Memory B cell (primary cell): ENCODE results near the gene FXYD3.

Source experiments
- ATAC-seq: fragments of 150-1000 bp; cut with Tn5 transposase; 2 replicates; pipeline ENCODE4 v1.10.0; 2021; ENCODE audit warnings: low read depth, mild to moderate bottlenecking, moderate library complexity
- DNase-seq, 2 donors: peaks; one replicate each; pipeline ENCODE4 v3.0.0; 2022; ENCODE audit warnings: low spot score in 2 of 2
- H3K27ac Mint-ChIP-seq: one replicate; pipeline ENCODE4 v1.8.0; 2022; ENCODE audit warnings: mild to moderate bottlenecking, moderate library complexity, mixed read lengths
- H3K27me3 Mint-ChIP-seq: one replicate; pipeline ENCODE4 v1.8.0; 2022; ENCODE audit warnings: mixed read lengths
- H3K36me3 Mint-ChIP-seq: one replicate; pipeline ENCODE4 v1.8.0; 2022; ENCODE audit warnings: mild to moderate bottlenecking, mixed read lengths
- H3K4me1 Mint-ChIP-seq: one replicate; pipeline ENCODE4 v1.8.0; 2022; ENCODE audit warnings: mixed read lengths
- H3K4me3 Mint-ChIP-seq: one replicate; pipeline ENCODE4 v1.8.0; 2022; ENCODE audit warnings: mild to moderate bottlenecking, moderate library complexity, mixed read lengths
- H3K9me3 Mint-ChIP-seq: one replicate; pipeline ENCODE4 v1.8.0; 2022; ENCODE audit warnings: mixed read lengths

The FXYD3 gene

GRCh38 chr19:35077411-35078223 lies 38.0 kb upstream of the FXYD3 start:
- peaks cover 14% of the 10 kb centered on the region for H3K27me3 Mint-ChIP-seq
- H3K4me3 Mint-ChIP-seq, result no peak overlapping the region
- H3K4me1 Mint-ChIP-seq, result peaks cover 27% of the 10 kb centered on the region
- DNase-seq (no peak), ATAC-seq (no peak)
- no peaks in the 10 kb centered on the region for H3K9me3 Mint-ChIP-seq
- no peak overlapping the region for H3K27ac Mint-ChIP-seq
- H3K36me3 Mint-ChIP-seq, result peaks cover 4% of the 10 kb centered on the region

- H3K27me3 Mint-ChIP-seq, result peaks cover 14% of the 10 kb centered on the region
- peaks cover 4% of the 10 kb centered on the region for H3K36me3 Mint-ChIP-seq
- ATAC-seq, result no peak
- H3K4me1 Mint-ChIP-seq, result peaks cover 43% of the 10 kb centered on the region
- DNase-seq, result no peak
- H3K27ac Mint-ChIP-seq, result no peak overlapping the region
- no peak overlapping the region for H3K4me3 Mint-ChIP-seq
- H3K9me3 Mint-ChIP-seq, result no peaks in the 10 kb centered on the region
These were observed 35.8 kb upstream of the FXYD3 start for GRCh38 chr19:35079826-35080225.

DNA sequence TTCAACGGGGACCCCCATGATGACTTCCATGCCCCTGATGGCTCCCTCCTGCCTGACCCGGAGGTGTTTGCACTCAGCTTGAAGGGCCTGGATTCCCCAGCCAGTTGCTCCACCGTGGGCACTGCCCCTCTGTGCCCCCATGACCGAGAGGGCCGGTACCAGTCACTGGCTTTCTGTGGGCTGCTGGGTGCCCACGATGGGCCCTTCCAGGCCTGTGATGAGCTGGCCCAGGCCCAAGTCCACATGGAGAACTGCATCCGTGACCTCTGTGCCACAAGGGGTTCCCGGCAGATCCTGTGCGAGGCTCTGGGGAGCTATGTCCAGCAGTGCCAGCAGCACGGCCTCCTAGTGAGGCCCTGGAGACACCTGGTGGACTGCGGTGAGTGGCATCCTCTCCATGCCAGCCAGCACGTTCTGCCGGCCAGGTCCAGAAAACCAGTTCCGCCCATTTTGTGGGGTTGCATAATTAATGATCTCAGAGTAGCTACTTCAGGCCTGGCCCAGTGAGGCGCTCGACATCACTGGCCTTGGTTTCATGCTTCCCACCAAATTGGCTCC lies 34.9 kb upstream of the FXYD3 start:
- Mint-ChIP-seq H3K27me3 (peaks cover 12% of the 10 kb centered on the region), H3K36me3 (peaks cover 4% of the 10 kb centered on the region), H3K4me3 (no peak overlapping the region), H3K9me3 (no peaks in the 10 kb centered on the region), H3K4me1 (peaks cover 44% of the 10 kb centered on the region), H3K27ac (no peak overlapping the region)
- DNase-seq (no peak), ATAC-seq (no peak)

- Mint-ChIP-seq H3K27me3 (peaks cover 12% of the 10 kb centered on the region), H3K27ac (no peak overlapping the region), H3K9me3 (no peaks in the 10 kb centered on the region), H3K4me1 (peaks cover 49% of the 10 kb centered on the region), H3K36me3 (peaks cover 4% of the 10 kb centered on the region), H3K4me3 (no peak overlapping the region)
- DNase-seq (no peak), ATAC-seq (no peak)
These were observed 34.4 kb upstream of the FXYD3 start for GRCh38 chr19:35081201-35081600.

GRCh38 chr19:35083691-35084508 lies 31.7 kb upstream of the FXYD3 start:
- Mint-ChIP-seq H3K27me3 (peaks cover 5% of the 10 kb centered on the region), H3K27ac (peak overlapping the region; percentile 80), H3K9me3 (no peaks in the 10 kb centered on the region), H3K4me1 (peaks cover 48% of the 10 kb centered on the region), H3K4me3 (peak overlapping the region; percentile 27), H3K36me3 (peaks cover 2% of the 10 kb centered on the region)
- DNase-seq (no peak), ATAC-seq (peak; percentile 57)

DNA sequence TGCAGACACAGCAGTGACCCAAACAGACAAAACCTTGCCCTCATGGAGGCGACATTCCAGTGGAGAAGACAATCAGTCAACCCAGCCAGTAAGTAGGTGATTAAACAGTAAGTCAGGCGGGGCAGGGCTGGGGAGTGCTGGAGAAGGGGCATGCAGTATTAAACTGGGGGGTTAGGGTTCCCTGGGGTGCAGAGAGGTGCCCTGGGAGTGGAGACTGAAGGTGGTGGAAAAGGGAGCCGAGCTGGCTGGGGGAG lies 31.2 kb upstream of the FXYD3 start:
- peaks cover 2% of the 10 kb centered on the region for H3K36me3 Mint-ChIP-seq
- H3K9me3 Mint-ChIP-seq, result no peaks in the 10 kb centered on the region
- peaks cover 43% of the 10 kb centered on the region for H3K4me1 Mint-ChIP-seq
- H3K4me3 Mint-ChIP-seq, result peak overlapping the region; percentile 27
- ATAC-seq (no peak), DNase-seq (no peak)
- no peaks in the 10 kb centered on the region for H3K27me3 Mint-ChIP-seq
- peak overlapping the region; percentile 80 for H3K27ac Mint-ChIP-seq

DNA sequence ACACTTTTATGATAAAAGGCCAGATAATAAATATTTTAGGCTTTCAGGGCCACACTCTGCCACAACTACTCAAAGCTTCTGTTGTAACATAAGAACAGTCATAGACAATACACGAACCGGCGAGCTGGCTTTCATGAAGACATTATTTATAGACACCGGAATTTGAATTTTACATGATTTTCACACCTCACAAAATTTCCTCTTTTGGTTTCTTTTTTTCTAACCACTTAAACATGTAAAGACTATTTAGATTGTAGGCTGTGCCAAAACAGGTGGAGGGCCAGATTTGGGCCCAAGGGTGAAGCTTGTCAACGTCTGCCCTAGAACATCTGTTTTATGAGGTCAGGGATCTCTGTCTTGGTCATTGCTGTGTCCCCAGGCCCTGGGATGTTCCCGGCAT lies 29.7 kb upstream of the FXYD3 start:
- Mint-ChIP-seq H3K4me3 (peak overlapping the region; percentile 67), H3K27ac (peak overlapping the region; percentile 85), H3K4me1 (peaks cover 43% of the 10 kb centered on the region), H3K9me3 (no peaks in the 10 kb centered on the region), H3K36me3 (peaks cover 2% of the 10 kb centered on the region), H3K27me3 (no peaks in the 10 kb centered on the region)
- ATAC-seq, result peak; percentile 73
- no peak for DNase-seq

GRCh38 chr19:35086455-35086854 lies 29.2 kb upstream of the FXYD3 start:
- DNase-seq, result no peak
- no peaks in the 10 kb centered on the region for H3K9me3 Mint-ChIP-seq
- peaks cover 43% of the 10 kb centered on the region for H3K4me1 Mint-ChIP-seq
- ATAC-seq, result no peak
- H3K36me3 Mint-ChIP-seq, result peaks cover 2% of the 10 kb centered on the region
- no peaks in the 10 kb centered on the region for H3K27me3 Mint-ChIP-seq
- peak overlapping the region; percentile 67 for H3K4me3 Mint-ChIP-seq
- H3K27ac Mint-ChIP-seq, result peak overlapping the region; percentile 85

DNA sequence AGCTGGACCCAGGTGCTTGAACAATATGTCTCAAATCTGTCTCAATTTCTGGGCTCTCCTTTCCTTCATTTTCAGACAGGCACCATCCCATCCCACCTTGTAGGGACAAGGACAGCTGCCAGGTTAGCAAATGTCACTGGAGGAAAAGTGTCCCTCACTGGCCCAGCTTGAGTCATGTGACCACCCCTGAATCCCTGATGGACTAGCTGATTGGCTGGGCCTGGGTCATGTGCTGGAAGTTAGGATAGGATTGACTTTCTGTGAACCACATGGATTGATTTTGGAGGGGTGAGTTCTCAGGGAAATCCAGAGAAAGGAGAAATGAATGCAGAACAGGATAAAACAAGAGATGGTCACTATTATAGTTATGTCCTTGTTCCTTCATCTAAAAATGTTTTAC lies 28.2 kb upstream of the FXYD3 start:
- Mint-ChIP-seq H3K9me3 (no peaks in the 10 kb centered on the region), H3K27me3 (no peaks in the 10 kb centered on the region), H3K36me3 (peaks cover 2% of the 10 kb centered on the region), H3K4me1 (peaks cover 43% of the 10 kb centered on the region), H3K27ac (peak overlapping the region; percentile 85), H3K4me3 (no peak overlapping the region)
- DNase-seq (no peak), ATAC-seq (no peak)

DNA sequence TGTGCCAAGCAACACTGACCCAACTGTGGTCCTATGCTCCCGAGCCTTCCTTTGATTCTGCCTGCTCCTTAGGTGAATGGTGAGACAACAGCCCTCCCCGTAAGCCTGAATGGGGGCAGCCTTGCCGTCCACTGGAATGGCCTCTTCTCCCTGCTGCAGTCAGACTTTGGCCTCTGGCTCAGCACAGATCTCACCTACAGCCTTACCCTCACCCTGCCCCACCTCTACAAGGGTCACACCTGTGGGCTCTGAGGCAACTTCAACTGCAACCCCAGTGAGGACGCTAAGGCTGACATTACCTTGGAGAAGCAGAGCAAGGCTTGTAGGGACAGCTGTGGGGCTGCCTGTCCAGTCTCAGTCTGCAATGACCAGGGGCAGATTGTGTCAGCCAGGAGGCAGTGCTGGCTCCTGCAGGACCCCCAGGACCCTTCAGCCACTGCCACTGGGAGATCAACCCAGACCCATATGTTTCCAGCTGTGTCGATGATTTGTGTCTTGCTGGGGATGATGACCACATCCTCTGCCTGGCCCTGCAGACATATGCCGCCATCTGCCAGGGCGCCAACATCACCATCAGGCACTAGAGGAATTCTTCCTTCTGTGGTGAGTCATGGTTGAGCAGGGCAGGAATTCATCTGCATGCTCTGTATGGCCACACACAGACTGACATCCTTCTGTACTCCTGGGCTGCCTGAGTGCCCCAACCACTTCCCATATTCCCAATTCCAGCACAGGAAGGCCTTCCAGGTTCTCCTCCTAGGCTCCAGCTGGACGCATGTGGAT lies 27.3 kb upstream of the FXYD3 start:
- H3K4me1 Mint-ChIP-seq, result peaks cover 38% of the 10 kb centered on the region
- H3K4me3 Mint-ChIP-seq, result no peak overlapping the region
- ATAC-seq (no peak), DNase-seq (no peak)
- no peaks in the 10 kb centered on the region for H3K9me3 Mint-ChIP-seq
- H3K36me3 Mint-ChIP-seq, result no peaks in the 10 kb centered on the region
- H3K27me3 Mint-ChIP-seq, result no peaks in the 10 kb centered on the region
- H3K27ac Mint-ChIP-seq, result no peak overlapping the region

GRCh38 chr19:35089554-35089953 lies 26.1 kb upstream of the FXYD3 start:
- DNase-seq, result no peak
- Mint-ChIP-seq H3K36me3 (no peaks in the 10 kb centered on the region), H3K9me3 (no peaks in the 10 kb centered on the region), H3K27me3 (peaks cover 3% of the 10 kb centered on the region), H3K4me1 (peaks cover 26% of the 10 kb centered on the region), H3K27ac (no peak overlapping the region), H3K4me3 (no peak overlapping the region)
- no peak for ATAC-seq

DNA sequence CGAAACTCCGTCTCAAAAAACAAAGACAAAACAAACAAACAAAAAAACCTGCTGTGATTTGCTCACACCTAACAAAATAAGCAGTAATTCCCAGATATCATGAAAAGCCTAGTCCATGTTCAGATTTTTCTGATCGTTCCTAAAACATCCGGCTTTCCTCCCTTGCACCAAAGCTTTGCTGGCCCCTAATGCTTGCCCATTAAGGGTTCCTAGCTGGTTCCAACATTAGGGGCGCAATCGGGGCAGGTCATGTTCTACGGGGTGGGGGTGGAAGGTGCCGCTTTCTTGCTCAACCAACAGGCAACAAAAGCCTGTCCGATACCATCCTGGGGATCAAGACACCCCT lies 25.5 kb upstream of the FXYD3 start:
- no peak overlapping the region for H3K4me3 Mint-ChIP-seq
- no peaks in the 10 kb centered on the region for H3K9me3 Mint-ChIP-seq
- H3K36me3 Mint-ChIP-seq, result no peaks in the 10 kb centered on the region
- no peak for DNase-seq
- no peak overlapping the region for H3K27ac Mint-ChIP-seq
- peaks cover 3% of the 10 kb centered on the region for H3K27me3 Mint-ChIP-seq
- H3K4me1 Mint-ChIP-seq, result peaks cover 23% of the 10 kb centered on the region
- ATAC-seq, result no peak

DNA sequence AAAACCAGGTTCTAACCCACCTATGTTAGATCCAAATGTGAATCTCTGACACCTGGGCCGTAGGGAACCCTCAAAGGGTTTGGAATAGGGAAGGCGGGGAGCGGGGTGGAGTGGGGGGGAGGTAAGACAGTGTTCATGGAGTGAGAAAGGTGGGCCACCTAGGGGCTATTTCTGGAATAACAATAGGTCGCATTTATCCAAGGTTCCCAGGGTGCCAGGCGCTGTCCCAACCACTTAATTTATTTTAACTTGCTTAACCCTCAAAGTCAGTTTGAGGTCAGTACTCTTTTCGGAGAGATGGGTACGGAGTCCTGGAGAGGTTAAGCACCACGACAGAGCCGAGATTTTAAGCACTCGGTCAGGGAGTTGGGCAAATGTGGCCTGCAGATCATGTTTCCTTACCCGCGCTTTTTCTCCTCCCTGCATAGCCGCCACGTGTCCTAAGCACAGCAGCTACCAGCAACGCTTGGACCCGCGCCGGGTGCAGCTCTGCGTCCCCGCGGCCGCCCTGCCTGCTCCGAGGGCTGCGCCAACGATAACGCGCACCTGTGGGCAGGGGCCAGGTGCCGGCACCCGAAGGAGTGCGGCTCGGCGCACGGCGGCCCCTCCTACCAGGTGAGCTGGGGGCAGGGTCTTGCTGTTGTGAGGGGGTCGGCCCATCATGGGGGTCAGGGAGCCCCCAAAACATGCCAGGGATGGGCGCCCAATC lies 25.0 kb upstream of the FXYD3 start:
- ATAC-seq, result peak; percentile 67
- Mint-ChIP-seq H3K27me3 (peaks cover 3% of the 10 kb centered on the region), H3K4me1 (peaks cover 20% of the 10 kb centered on the region), H3K9me3 (no peaks in the 10 kb centered on the region), H3K4me3 (no peak overlapping the region), H3K27ac (no peak overlapping the region), H3K36me3 (no peaks in the 10 kb centered on the region)
- DNase-seq, result peak; percentile 43 to 55
